Heart right ventricle (tissue), 16 donors: ENCODE data around the gene SRGAP1. TPM values are rescaled to one million over a fixed set of nuclear protein-coding genes. Genes with fewer than 3 reads are reported as not detected.

Source experiments
- ATAC-seq, 8 donors: fragments of 200-7000 bp; cut with Tn5 transposase; one replicate each; pipeline ENCODE4 v1.9.1; 2020; ENCODE audit warnings: mild to moderate bottlenecking in 8 of 8, moderate library complexity in 8 of 8, moderate number of reproducible peaks in 1 of 8
- DNase-seq, 2 donors: peaks; one replicate each; pipeline ENCODE4 v3.0.0-alpha.2; 2020
- H3K27ac ChIP-seq, 10 donors: fragments of 200-600 bp; sonication (generic) in 2 of 10; one replicate each; pipeline versions ENCODE4 v1.5.0 to v1.8.0; 2020 to 2022; ENCODE audit warnings: mild to moderate bottlenecking in 3 of 10
- H3K27me3 ChIP-seq, 7 donors: fragments of 200-600 bp; one replicate each; pipeline ENCODE4 v1.8.0; 2021 to 2022; ENCODE audit warnings: mild to moderate bottlenecking in 2 of 7
- H3K36me3 ChIP-seq, 9 donors: fragments of 200-600 bp; sonication (generic) in 1 of 9; one replicate each; pipeline versions ENCODE4 v1.5.0 to v1.8.0; 2020 to 2022; ENCODE audit warnings: mild to moderate bottlenecking in 2 of 9
- H3K4me1 ChIP-seq, 9 donors: fragments of 200-600 bp; sonication (generic) in 1 of 9; one replicate each; pipeline versions ENCODE4 v1.5.0 to v1.8.0; 2020 to 2022; ENCODE audit warnings: mild to moderate bottlenecking in 4 of 9
- H3K4me3 ChIP-seq, 10 donors: fragments of 200-600 bp; sonication (generic) in 2 of 10; one replicate each; pipeline versions ENCODE4 v1.5.0 to v1.8.0; 2020 to 2022; ENCODE audit warnings: mild to moderate bottlenecking in 7 of 10, moderate library complexity in 2 of 10
- H3K9me3 ChIP-seq, 11 donors: fragments of 200-600 bp in 10 of 11; sonication (generic) in 2 of 11; one replicate each; pipeline versions ENCODE4 v1.5.0 to v1.8.0; 2013 to 2022; ENCODE audit warnings: mild to moderate bottlenecking in 2 of 11, control low read depth in 1 of 11, moderate library complexity in 1 of 11
- WGBS, 2 donors: extraction: QIAGEN DNeasy Blood & Tissue Kit; methylation state at CpG; one replicate each; pipeline ENCODE4 v1.1.7; 2013; ENCODE audit warnings: inconsistent platforms in 1 of 2; 5-methylcytosine and 5-hydroxymethylcytosine counted together
- intact Hi-C, 10 donors: fragments of 100-400 bp; cut with DNase I; formaldehyde crosslinking; loops; one replicate each; pipeline versions ENCODE4 v1.11.1 to v1.14.2; 2022
- polyA plus RNA-seq, 2 donors: library from polyadenylated mRNA; stranded (reverse); fragments of 200-250 nt; gene quantifications; one replicate each; pipeline ENCODE4 v1.2.3, GENCODE V29; 2013
- total RNA-seq, 10 donors: library from RNA; stranded (reverse); fragmentation: NEBNext Ultra II Directional in 3 of 10; extraction: Animal tissue kit (Norgen Biotek cat#: 25700) in 3 of 10; gene quantifications; one replicate each; pipeline versions ENCODE4 v1.2.1 to v1.2.4, GENCODE V29; 2021 to 2023
- TF ChIP-seq, protein P1 (sequence below), 9 donors: fragments of 200-600 bp; sonication (generic) in 2 of 9; IDR thresholded peaks; one replicate each; pipeline versions ENCODE4 v1.5.0 to v1.8.0; 2021 to 2022; ENCODE audit warnings: antibody characterized with exemption in 9 of 9, mild to moderate bottlenecking in 5 of 9, moderate library complexity in 1 of 9
- donor health status: Arrhythmogenic right ventricular cardiomyopathy.
- donor health status: ischemic (EF 13 %, LVEDD 7.1; RV severe dilation, severe dysfunction).
- donor health status: healthy with polysubstance abuse.
- donor health status: DM: no; HTN: yes; CAD: no.
- donor health status: DM: no; HTN: no; CAD: no.
- donor health status: ischemic (EF 25% LVEDD 6.9; RV normal size, moderate dysfunction).
- donor health status: ischemic (EF 25% LVEDD 5.7; RV mildly dilated, moderate dysfunction).
- donor health status: healthy.
- donor health status: DM: yes; HTN: yes; CAD: no.
- donor health status: Ischemic cardiomyopathy.
- donor health status: ischemic (EF 35%, LVEDD 5.7; RV mildly dilated, moderate dysfunction).
- donor health status: nonischemic (EF 11% LVEDD 7.7; RV severe dilation, severe dysfunction).
- donor health status: DM: yes; HTN: yes; CAD: no.
- donor health status: PGD.
- donor health status: ischemic (EF 29% LVEDD 5.4; RV normal size, mild dysfunction).
- donor health status: nonischemic (EF 23%, LVEDD 6.1; RV moderate dilation, normal function).

Gene SRGAP1
- total and polyA plus RNA-seq, 12 donors, result 1.3 to 6.4 (median 3.6) TPM

DNA sequence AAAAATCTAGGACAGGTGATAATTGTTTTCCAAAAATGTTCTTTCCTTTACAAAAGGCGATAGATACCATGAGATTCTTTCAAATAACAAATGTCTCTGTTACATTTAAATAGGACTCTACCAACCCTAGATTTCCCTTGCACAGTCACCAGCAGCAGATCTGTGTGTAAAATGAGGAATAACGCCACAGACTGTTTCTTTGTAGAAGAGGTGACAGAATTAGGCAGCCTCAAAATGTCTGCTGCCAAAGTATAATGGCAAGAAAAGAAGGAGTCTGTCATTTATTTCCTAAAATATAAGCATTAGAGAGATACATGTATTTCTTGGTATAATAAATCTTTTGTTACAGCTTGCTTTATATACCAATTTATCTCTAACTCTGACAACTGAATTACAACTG is 8.5 kb upstream of the SRGAP1 start:
- H3K27me3 ChIP-seq, result no peaks in the 10 kb centered on the region
- H3K36me3 ChIP-seq, result no peaks in the 10 kb centered on the region
- intact Hi-C loops, result loop anchor here in 3 of 10 donors (2.0 to 10.0 kb wide), 3 partner anchors 421 to 559 kb away; partner anchors contain the start of gene C12orf56 (in 1 of the 3)
- 84 to 86% methylated on average over 2 of the region's 2 CpGs for WGBS, 2 donors
- H3K27ac ChIP-seq, result no peak overlapping the region
- H3K4me1 ChIP-seq, result no peaks in the 10 kb centered on the region
- no peaks in the 10 kb centered on the region for H3K9me3 ChIP-seq
- DNase-seq (no peak), ATAC-seq (no peak)
- H3K4me3 ChIP-seq, result no peak overlapping the region
- TF ChIP-seq, protein P1, sequence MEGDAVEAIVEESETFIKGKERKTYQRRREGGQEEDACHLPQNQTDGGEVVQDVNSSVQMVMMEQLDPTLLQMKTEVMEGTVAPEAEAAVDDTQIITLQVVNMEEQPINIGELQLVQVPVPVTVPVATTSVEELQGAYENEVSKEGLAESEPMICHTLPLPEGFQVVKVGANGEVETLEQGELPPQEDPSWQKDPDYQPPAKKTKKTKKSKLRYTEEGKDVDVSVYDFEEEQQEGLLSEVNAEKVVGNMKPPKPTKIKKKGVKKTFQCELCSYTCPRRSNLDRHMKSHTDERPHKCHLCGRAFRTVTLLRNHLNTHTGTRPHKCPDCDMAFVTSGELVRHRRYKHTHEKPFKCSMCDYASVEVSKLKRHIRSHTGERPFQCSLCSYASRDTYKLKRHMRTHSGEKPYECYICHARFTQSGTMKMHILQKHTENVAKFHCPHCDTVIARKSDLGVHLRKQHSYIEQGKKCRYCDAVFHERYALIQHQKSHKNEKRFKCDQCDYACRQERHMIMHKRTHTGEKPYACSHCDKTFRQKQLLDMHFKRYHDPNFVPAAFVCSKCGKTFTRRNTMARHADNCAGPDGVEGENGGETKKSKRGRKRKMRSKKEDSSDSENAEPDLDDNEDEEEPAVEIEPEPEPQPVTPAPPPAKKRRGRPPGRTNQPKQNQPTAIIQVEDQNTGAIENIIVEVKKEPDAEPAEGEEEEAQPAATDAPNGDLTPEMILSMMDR (IDR thresholded peaks at IDR 0.05), result no peak

DNA sequence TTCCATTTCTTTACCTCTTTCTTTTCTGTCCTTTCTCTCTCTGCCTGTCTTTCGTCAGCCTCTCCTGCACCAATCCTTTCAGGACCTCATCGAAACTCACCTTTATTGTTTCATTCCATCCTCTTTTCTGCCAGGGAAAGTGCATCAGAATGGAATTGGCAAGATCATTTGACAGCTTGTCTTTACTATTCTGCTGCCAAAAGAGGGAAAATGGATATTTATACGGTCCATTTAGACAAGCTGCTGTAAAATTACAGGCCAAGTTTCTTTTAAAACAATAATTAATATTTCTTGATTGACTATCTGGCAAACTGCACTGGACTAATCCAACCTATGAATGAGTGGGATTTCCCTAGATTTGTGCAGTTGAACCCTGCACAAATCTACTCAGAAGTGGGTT is 7.6 kb upstream of the SRGAP1 start:
- Histone ChIP-seq H3K36me3 (no peaks in the 10 kb centered on the region), H3K4me1 (no peaks in the 10 kb centered on the region), H3K27me3 (no peaks in the 10 kb centered on the region), H3K27ac (no peak overlapping the region), H3K9me3 (no peaks in the 10 kb centered on the region), H3K4me3 (no peak overlapping the region)
- WGBS, 2 donors, result 79 to 83% methylated on average over 3 of the region's 3 CpGs
- DNase-seq, result no peak
- intact Hi-C loops, result loop anchor here in 4 of 10 donors (1.0 to 10.0 kb wide), 4 partner anchors 271 to 558 kb away; partner anchors contain the start of gene C12orf56 (in 1 of the 4)
- ATAC-seq, result no peak
- TF ChIP-seq, protein P1 (IDR thresholded peaks at IDR 0.05), result no peak

DNA sequence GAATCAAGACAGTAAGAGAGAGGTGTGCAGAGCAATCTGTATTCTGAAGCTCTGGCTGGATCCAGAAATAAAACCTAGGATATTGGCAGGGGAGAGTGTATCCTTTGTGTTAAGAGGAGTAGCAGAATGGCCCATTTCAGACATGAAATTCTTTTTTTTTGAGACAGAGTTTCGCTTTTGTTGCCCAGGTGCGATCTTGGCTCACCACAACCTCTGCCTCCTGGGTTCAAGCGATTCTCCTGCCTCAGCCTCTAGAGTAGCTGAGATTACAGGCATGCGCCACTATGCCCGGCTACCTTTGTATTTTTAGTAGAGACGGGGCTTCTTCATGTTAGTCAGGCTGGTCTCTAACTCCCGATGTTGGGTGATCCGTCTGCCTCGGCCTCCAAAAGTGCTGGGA is 6.1 kb upstream of the SRGAP1 start:
- TF ChIP-seq, protein P1 (IDR thresholded peaks at IDR 0.05), result no peak
- H3K27me3 ChIP-seq, result no peaks in the 10 kb centered on the region
- no peak overlapping the region for H3K4me3 ChIP-seq
- intact Hi-C loops, result loop anchor here in 5 of 10 donors (2.0 to 10.0 kb wide), 4 partner anchors 416 to 556 kb away; partner anchors contain the start of gene C12orf56 (in 1 of the 5)
- 91 to 93% methylated on average over 9 of the region's 9 CpGs for WGBS, 2 donors
- DNase-seq (no peak), ATAC-seq (no peak)
- H3K9me3 ChIP-seq, result no peaks in the 10 kb centered on the region
- no peaks in the 10 kb centered on the region for H3K36me3 ChIP-seq
- H3K4me1 ChIP-seq, result peaks cover 0 to 5% (median 0%) of the 10 kb centered on the region in 9 donors
- no peak overlapping the region for H3K27ac ChIP-seq

DNA sequence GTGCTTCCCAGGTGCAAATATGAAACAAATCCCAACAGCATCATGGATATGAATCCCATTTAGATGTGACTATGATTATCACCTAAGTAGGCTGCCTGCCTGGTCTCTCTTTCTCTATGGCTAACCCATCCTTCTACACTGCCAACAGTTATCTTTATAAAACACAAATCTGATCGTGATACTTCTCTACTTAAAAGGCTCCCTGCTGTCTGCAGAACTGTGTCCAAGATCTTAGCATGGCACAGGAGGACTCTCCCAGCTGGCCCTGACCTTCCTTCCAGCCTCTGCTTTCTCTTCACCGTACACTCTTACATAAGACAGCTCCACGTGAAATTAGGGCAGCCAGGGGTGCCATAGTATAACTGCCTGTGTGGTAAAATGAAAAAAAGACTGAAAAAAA is 3.5 kb upstream of the SRGAP1 start:
- 50 to 60% methylated on average over 3 of the region's 3 CpGs for WGBS, 2 donors

More for the DNA sequence above, 3.5 kb upstream of the SRGAP1 start:
- DNase-seq (no peak), ATAC-seq (no peak)
- TF ChIP-seq, protein P1 (IDR thresholded peaks at IDR 0.05), result no peak
- Histone ChIP-seq H3K36me3 (no peaks in the 10 kb centered on the region), H3K4me1 (peaks cover 0 to 16% (median 9%) of the 10 kb centered on the region in 9 donors), H3K27me3 (no peaks in the 10 kb centered on the region), H3K27ac (no peak overlapping the region), H3K9me3 (no peaks in the 10 kb centered on the region), H3K4me3 (no peak overlapping the region)
- intact Hi-C loops, result loop anchor here in 8 of 10 donors (5.0 to 10.0 kb wide), 10 partner anchors 104 to 564 kb away; partner anchors contain the start of gene XPOT (in 1 of the 8)
